Cardiac atrium fibroblast (primary cell): Measurements from ENCODE around the gene RAG2. TPM values are rescaled to one million over a fixed set of nuclear protein-coding genes. Genes with fewer than 3 reads are reported as not detected.

Experiments used
- total RNA-seq: library from RNA; depleted of rRNA; stranded (reverse); fragments of >200 nt; gene quantifications from 2 replicates; pipeline ENCODE4 v1.2.3, GENCODE V29; 2015

Gene RAG2
- total RNA-seq = not detected in 2 replicates

GRCh38 chr11:36598051-36598450, at the start of gene RAG2:
TSS of gene RAG2 (minus strand) at chr11:36598236. CDS start at chr11:36594168, 4,068 bp downstream.

GRCh38 chr11:36594316-36594989, 3.6 kb downstream of the RAG2 start, which contains the start of gene IFTAP:
TSS of gene IFTAP (plus strand) at chr11:36594502. CDS start at chr11:36610104, 15,602 bp downstream.

GRCh38 chr11:36567694-36568093, 30.3 kb downstream of the RAG2 start, which contains the start of gene RAG1:
TSS of gene RAG1 (plus strand) at chr11:36568007. CDS start at chr11:36573305, 5,298 bp downstream.

Other genes with a start within 250 kb of the RAG2 start
- 6.8 and 7.0 TPM in 2 replicates for gene TRAF6, start 88.0 kb downstream of the RAG2 start, total RNA-seq
- gene RAG1, start 30.2 kb downstream of the RAG2 start, total RNA-seq = 0.54 TPM in 1 of 2 replicates, not detected in the other
- 17.5 and 18.6 TPM in 2 replicates for gene IFTAP, start 3.7 kb downstream of the RAG2 start, total RNA-seq